ENCODE results near the gene CACNA1I.

The CACNA1I gene

DNA sequence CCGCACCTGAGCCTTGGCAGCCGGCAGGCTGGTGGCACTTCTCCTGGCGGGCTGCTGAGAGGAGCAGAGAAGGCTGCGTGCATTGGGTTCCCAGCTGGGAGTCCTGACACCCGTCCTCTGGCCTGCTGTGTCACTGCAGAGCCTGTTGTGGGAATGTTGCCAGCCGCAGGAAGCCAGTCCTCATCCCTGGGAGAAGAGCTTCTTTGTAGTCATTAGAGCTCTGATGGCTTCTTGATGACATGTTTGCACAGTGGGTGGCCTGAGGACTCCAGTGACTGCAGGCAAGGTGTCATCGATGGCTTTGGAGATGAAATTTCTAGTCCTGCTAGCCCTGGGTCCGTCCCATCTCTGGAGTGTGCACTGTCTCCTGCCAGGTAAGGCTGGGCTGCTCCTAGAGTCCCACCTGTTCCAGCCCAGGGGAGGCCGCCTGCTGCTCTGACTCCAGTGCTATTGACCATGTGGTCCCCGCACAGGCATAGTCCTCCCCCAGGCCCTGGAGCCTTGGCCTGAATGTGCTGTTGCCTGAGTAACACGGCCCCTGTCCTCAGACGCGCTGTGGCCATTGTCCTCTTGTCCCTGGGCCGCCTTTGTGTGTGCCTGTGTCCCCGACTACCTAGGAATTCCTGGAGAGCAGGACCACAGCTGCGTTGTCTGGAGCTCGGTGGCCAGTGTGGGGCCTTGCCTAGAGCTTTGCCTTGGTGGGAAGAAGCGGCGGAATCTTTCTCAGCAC lies 129.2 kb downstream of the CACNA1I start:
- TF ChIP-seq POLR2AphosphoS5 (IDR thresholded peaks at IDR 0.05; ENCODE audit: low read depth, low read length), result no peak
- TF ChIP-seq POLR2A (IDR thresholded peaks at IDR 0.05; ENCODE audit: low read depth, low read length), result no peak
- no peak for TF ChIP-seq TAF1 (IDR thresholded peaks at IDR 0.05; ENCODE audit: borderline replicate concordance, low read depth, low read length)
- DNase-seq (ENCODE audit: insufficient read length), result no peak

DNA sequence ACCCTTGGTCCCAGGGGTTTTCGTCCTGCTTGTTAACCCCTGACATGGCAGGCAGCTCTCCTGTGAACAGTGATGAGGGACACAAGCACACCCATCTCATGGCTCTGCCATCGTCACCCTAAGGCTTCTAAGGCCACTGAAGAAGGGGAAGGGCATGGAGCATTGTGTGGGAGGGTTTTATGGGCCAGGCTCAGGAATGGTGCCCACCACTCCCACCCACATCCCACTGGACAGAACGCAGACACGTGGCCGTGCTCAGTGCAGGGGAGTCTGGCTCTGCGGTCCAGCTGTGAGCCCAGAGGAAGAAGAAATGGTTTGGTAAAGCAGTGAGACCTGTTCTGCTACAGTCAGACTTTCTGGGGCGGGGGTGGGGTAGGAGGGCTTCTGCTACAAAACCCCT lies 130.0 kb downstream of the CACNA1I start:
- TF ChIP-seq TAF1 (IDR thresholded peaks at IDR 0.05; ENCODE audit: borderline replicate concordance, low read depth, low read length) (no peak), POLR2A (IDR thresholded peaks at IDR 0.05; ENCODE audit: low read depth, low read length) (no peak), POLR2AphosphoS5 (IDR thresholded peaks at IDR 0.05; ENCODE audit: low read depth, low read length) (no peak)
- FAIRE-seq (no peak), DNase-seq (ENCODE audit: insufficient read length) (no peak)

More for the DNA sequence above, 129.2 kb downstream of the CACNA1I start:
- FAIRE-seq, result no peak

GRCh38 chr22:39703091-39703490 lies 132.5 kb downstream of the CACNA1I start:
- no peak for TF ChIP-seq POLR2A (IDR thresholded peaks at IDR 0.05; ENCODE audit: low read depth, low read length)
- TF ChIP-seq POLR2AphosphoS5 (IDR thresholded peaks at IDR 0.05; ENCODE audit: low read depth, low read length), result no peak
- DNase-seq (ENCODE audit: insufficient read length) (no peak), FAIRE-seq (no peak)

GRCh38 chr22:39703928-39704639 lies 133.5 kb downstream of the CACNA1I start:
- TF ChIP-seq POLR2A (IDR thresholded peaks at IDR 0.05; ENCODE audit: low read depth, low read length) (no peak), POLR2AphosphoS5 (IDR thresholded peaks at IDR 0.05; ENCODE audit: low read depth, low read length) (no peak), TAF1 (IDR thresholded peaks at IDR 0.05; ENCODE audit: borderline replicate concordance, low read depth, low read length) (no peak)
- no peak for FAIRE-seq

DNA sequence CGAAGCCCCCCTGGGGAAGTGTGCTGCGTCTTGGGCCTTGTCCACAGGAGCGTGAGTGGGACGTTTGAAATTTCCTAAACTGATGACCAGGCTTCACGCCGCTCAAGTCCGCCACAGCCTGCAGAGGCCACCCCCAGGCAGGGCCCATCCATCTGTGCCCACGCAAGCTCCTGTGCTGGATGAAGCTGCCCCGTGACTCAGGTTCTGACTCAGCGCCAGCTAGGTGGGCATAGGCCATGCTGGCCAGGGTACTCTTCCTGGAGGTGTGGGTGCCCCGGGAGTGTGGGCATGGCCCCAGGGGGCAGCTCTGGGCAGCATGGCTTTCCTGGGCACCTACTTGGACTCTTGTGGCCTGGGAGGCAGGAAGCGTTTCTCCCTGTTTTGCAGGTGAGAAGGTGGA lies 134.8 kb downstream of the CACNA1I start:
- no peak for DNase-seq (ENCODE audit: insufficient read length)
- no peak for TF ChIP-seq TAF1 (IDR thresholded peaks at IDR 0.05; ENCODE audit: borderline replicate concordance, low read depth, low read length)
- TF ChIP-seq POLR2AphosphoS5 (IDR thresholded peaks at IDR 0.05; ENCODE audit: low read depth, low read length), result no peak
- TF ChIP-seq POLR2A (IDR thresholded peaks at IDR 0.05; ENCODE audit: low read depth, low read length), result no peak
- no peak for FAIRE-seq

More at GRCh38 chr22:39703928-39704639, 133.5 kb downstream of the CACNA1I start:
- no peak for DNase-seq (ENCODE audit: insufficient read length)

- FAIRE-seq (no peak), DNase-seq (ENCODE audit: insufficient read length) (no peak)
- TF ChIP-seq POLR2AphosphoS5 (IDR thresholded peaks at IDR 0.05; ENCODE audit: low read depth, low read length), result no peak
- TF ChIP-seq TAF1 (IDR thresholded peaks at IDR 0.05; ENCODE audit: borderline replicate concordance, low read depth, low read length), result no peak
- no peak for TF ChIP-seq POLR2A (IDR thresholded peaks at IDR 0.05; ENCODE audit: low read depth, low read length)
These were observed 136.0 kb downstream of the CACNA1I start for GRCh38 chr22:39706376-39707140.

- FAIRE-seq (no peak), DNase-seq (ENCODE audit: insufficient read length) (no peak)
- TF ChIP-seq TAF1 (IDR thresholded peaks at IDR 0.05; ENCODE audit: borderline replicate concordance, low read depth, low read length), result no peak
- TF ChIP-seq POLR2AphosphoS5 (IDR thresholded peaks at IDR 0.05; ENCODE audit: low read depth, low read length), result no peak
- no peak for TF ChIP-seq POLR2A (IDR thresholded peaks at IDR 0.05; ENCODE audit: low read depth, low read length)
These were observed 136.8 kb downstream of the CACNA1I start for GRCh38 chr22:39707351-39707750.

GRCh38 chr22:39707816-39708215 lies 137.3 kb downstream of the CACNA1I start:
- DNase-seq (ENCODE audit: insufficient read length) (no peak), FAIRE-seq (no peak)
- no peak for TF ChIP-seq POLR2AphosphoS5 (IDR thresholded peaks at IDR 0.05; ENCODE audit: low read depth, low read length)
- no peak for TF ChIP-seq POLR2A (IDR thresholded peaks at IDR 0.05; ENCODE audit: low read depth, low read length)

DNA sequence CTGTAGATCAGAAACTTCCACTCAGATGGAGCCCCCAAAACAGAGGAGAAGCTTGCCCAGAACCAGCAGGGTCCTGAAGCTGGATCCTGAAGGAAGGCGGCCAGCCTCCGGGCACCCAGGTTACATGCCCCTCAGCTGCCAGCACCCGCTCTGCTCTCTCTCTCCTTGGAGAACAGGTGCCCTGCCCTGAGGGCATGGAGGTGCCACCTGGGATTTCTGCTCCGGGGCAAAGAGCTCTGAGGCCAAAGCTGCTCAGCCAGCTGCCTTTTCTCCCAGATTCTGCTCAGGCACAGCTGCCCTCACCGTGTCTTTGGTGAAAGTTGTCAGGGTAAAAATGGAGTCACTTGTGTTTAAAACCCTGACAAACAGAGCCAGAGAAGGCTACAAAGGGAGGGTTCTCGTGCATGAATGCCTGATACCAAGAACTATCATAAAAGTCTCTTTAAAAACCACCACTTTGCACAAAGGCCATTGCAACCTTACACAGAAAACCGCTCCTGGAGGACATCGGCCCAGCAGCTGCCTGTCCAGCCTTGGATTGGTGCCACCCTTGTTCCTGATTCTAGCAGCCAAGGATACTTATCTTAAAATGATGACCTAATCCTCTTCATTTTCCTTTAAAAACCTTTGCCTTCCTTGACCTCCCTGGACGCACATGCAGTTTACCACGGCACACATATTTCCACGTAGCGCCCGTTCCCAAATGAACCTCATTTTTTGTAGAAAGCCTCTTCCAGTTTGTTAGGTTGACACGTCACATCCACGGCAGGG lies 140.0 kb downstream of the CACNA1I start:
- DNase-seq (ENCODE audit: insufficient read length), result no peak
- no peak for FAIRE-seq
- TF ChIP-seq TAF1 (IDR thresholded peaks at IDR 0.05; ENCODE audit: borderline replicate concordance, low read depth, low read length) (no peak), POLR2A (IDR thresholded peaks at IDR 0.05; ENCODE audit: low read depth, low read length) (no peak), POLR2AphosphoS5 (IDR thresholded peaks at IDR 0.05; ENCODE audit: low read depth, low read length) (no peak)

DNA sequence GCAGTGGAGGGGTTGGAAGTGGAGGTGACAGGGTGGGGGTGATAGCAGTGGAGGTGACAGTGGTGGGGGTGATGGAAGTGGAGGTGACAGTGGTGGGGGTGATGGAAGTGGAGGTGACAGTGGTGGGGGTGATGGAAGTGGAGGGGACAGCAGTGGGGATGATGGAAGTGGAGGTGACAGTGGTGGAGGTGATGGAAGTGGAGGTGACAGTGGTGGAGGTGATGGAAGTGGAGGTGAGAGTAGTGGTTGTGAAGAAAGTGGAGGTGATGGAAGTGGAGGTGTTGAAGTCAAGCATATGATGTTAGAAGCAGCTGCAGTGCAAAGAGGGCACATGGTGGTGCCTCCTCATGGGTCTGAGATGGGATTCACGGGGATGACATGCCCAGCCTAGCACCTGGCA lies 141.5 kb downstream of the CACNA1I start:
- no peak for FAIRE-seq
- TF ChIP-seq POLR2A (IDR thresholded peaks at IDR 0.05; ENCODE audit: low read depth, low read length), result no peak
- TF ChIP-seq TAF1 (IDR thresholded peaks at IDR 0.05; ENCODE audit: borderline replicate concordance, low read depth, low read length), result no peak
- no peak for TF ChIP-seq POLR2AphosphoS5 (IDR thresholded peaks at IDR 0.05; ENCODE audit: low read depth, low read length)
- DNase-seq (ENCODE audit: insufficient read length), result no peak
